MM.1S (cell line): Measurements from ENCODE around the gene RSPH3.

ENCODE experiments used
- CTCF ChIP-seq: fragments of 300-600 bp; sonication (generic); IDR thresholded peaks from 2 replicates; pipeline ENCODE4 v1.5.1; 2016; ENCODE audit warnings: antibody characterized with exemption, low read length, mixed read lengths
- EZH2 ChIP-seq: fragments of 300-600 bp; sonication (generic); optimal IDR thresholded peaks from 2 replicates; pipeline ENCODE3; 2017; ENCODE audit warnings: low read depth, mild to moderate bottlenecking, antibody characterized with exemption, low read length, mixed read lengths

DNA sequence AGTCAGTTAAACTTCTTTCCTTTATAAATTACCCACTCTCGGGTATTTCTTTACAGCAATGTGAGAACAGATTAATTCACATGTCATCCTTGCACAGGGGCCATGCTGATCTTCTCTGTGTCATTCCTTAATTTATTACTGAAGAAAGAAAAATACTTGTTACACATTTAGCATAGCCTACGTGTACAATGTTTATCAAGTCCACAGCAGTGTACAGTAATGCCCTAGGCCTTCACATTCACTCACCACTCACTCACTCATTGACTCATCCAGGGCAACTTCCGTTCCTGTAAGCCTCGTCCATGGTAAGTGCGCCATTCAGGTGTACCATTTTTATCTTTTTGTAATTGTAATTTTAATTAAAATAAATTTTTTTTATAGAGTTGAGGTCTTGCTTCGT, 73.6 kb downstream of the RSPH3 start:
- TF ChIP-seq CTCF (no peak), EZH2 (no peak)
